Glutamatergic neuron (in vitro differentiated cells): ENCODE data around the gene TMEM114. TPM values are rescaled to one million over a fixed set of nuclear protein-coding genes. Genes with fewer than 3 reads are reported as not detected.

Source experiments
- DNase-seq: peaks from one replicate; pipeline ENCODE4 v3.0.0; 2022
- H3K27ac Mint-ChIP-seq: one replicate; pipeline ENCODE4 v1.8.0; 2020; ENCODE audit warnings: mild to moderate bottlenecking, mixed read lengths, inconsistent platforms; ENCODE audit not compliant: unreplicated experiment
- H3K27me3 Mint-ChIP-seq: one replicate; pipeline ENCODE4 v1.8.0; 2020; ENCODE audit warnings: mild to moderate bottlenecking, moderate library complexity, mixed read lengths, inconsistent platforms; ENCODE audit not compliant: unreplicated experiment
- H3K36me3 Mint-ChIP-seq: one replicate; pipeline ENCODE4 v1.8.0; 2020; ENCODE audit warnings: mild to moderate bottlenecking, mixed read lengths, inconsistent platforms; ENCODE audit not compliant: unreplicated experiment
- H3K4me1 Mint-ChIP-seq: one replicate; pipeline ENCODE4 v1.8.0; 2020; ENCODE audit warnings: mild to moderate bottlenecking, low read depth, mixed read lengths, inconsistent platforms; ENCODE audit not compliant: unreplicated experiment
- H3K4me3 Mint-ChIP-seq: one replicate; pipeline ENCODE4 v1.8.0; 2020; ENCODE audit warnings: mild to moderate bottlenecking, mixed read lengths, inconsistent platforms; ENCODE audit not compliant: unreplicated experiment
- H3K9me3 Mint-ChIP-seq: one replicate; pipeline ENCODE4 v1.8.0; 2020; ENCODE audit warnings: mild to moderate bottlenecking, moderate library complexity, mixed read lengths, inconsistent platforms; ENCODE audit not compliant: unreplicated experiment
- CTCF ChIP-seq: fragments of 200-600 bp; sonication (generic); IDR thresholded peaks from one replicate; pipeline ENCODE4 v1.5.0; 2021; ENCODE audit not compliant: partially characterized antibody, unreplicated experiment
- total RNA-seq: library from RNA; stranded (reverse); fragmentation: NEBNext Ultra II Directional; extraction: Animal tissue kit (Norgen Biotek cat#: 25700); gene quantifications from one replicate; pipeline ENCODE4 v1.2.1, GENCODE V29; 2021; ENCODE audit not compliant: unreplicated experiment

The TMEM114 gene
- total RNA-seq, 1 donor from 2014 or later = not detected

- Mint-ChIP-seq H3K27ac (no peak overlapping the region), H3K9me3 (peaks cover 6% of the 10 kb centered on the region), H3K27me3 (peaks cover 4% of the 10 kb centered on the region), H3K4me3 (no peak overlapping the region), H3K36me3 (no peaks in the 10 kb centered on the region), H3K4me1 (no peaks in the 10 kb centered on the region)
- TF ChIP-seq CTCF = no peak
- DNase-seq = no peak
These were observed 47.1 kb downstream of the TMEM114 start for GRCh38 chr16:8543258-8543657.

GRCh38 chr16:8542393-8542792 lies 47.9 kb downstream of the TMEM114 start:
- Mint-ChIP-seq H3K27ac (no peak overlapping the region), H3K9me3 (peaks cover 8% of the 10 kb centered on the region), H3K4me1 (no peaks in the 10 kb centered on the region), H3K27me3 (peaks cover 4% of the 10 kb centered on the region), H3K4me3 (no peak overlapping the region), H3K36me3 (no peaks in the 10 kb centered on the region)
- DNase-seq = no peak
- no peak for TF ChIP-seq CTCF

- TF ChIP-seq CTCF = no peak
- Mint-ChIP-seq H3K4me3 (no peak overlapping the region), H3K4me1 (no peaks in the 10 kb centered on the region), H3K27ac (no peak overlapping the region), H3K27me3 (peaks cover 4% of the 10 kb centered on the region), H3K36me3 (no peaks in the 10 kb centered on the region), H3K9me3 (peaks cover 8% of the 10 kb centered on the region)
- no peak for DNase-seq
These were observed 48.4 kb downstream of the TMEM114 start for GRCh38 chr16:8541868-8542267.

GRCh38 chr16:8537691-8538342 lies 52.5 kb downstream of the TMEM114 start:
- no peak for DNase-seq
- H3K9me3 Mint-ChIP-seq = peaks cover 8% of the 10 kb centered on the region
- H3K36me3 Mint-ChIP-seq = no peaks in the 10 kb centered on the region
- no peak for TF ChIP-seq CTCF
- no peaks in the 10 kb centered on the region for H3K4me1 Mint-ChIP-seq
- H3K27me3 Mint-ChIP-seq = peaks cover 1% of the 10 kb centered on the region
- no peak overlapping the region for H3K4me3 Mint-ChIP-seq
- H3K27ac Mint-ChIP-seq = no peak overlapping the region

GRCh38 chr16:8533509-8533908 lies 56.8 kb downstream of the TMEM114 start:
- no peak for TF ChIP-seq CTCF
- Mint-ChIP-seq H3K4me1 (no peaks in the 10 kb centered on the region), H3K4me3 (no peak overlapping the region), H3K9me3 (peaks cover 6% of the 10 kb centered on the region), H3K36me3 (no peaks in the 10 kb centered on the region), H3K27me3 (peaks cover 1% of the 10 kb centered on the region), H3K27ac (no peak overlapping the region)
- DNase-seq = no peak
